ENCODE results near the gene MGST2.
A peak's percentile ranks its signal among the peaks of the same experiment; 100 is the strongest.
"Not testable (repeated sequence)": the region's sequence is repeated elsewhere in the genome, so short reads cannot be mapped to it uniquely, and the experiment has no call there.

MGST2 gene

DNA sequence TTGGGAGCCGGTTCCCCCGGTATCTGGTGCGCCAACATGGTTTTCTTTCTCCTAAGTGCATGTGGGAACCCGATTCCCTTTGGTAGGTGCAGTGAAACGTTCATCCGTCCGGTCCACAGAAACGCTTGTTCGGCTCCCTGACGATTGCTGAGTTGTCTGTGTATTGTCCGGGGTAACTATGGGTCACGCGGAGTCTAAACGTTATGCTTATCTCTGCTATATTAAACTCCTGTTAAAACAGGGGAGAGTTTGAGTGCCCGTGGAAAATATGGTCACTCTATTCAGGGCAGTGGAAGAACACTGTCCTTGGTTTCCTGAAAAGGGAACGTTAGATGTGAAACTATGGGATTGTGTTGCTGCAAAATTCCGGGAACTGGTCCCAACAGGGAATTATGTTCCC, 32.4 kb upstream of the MGST2 start:
- TF ChIP-seq, protein P1, sequence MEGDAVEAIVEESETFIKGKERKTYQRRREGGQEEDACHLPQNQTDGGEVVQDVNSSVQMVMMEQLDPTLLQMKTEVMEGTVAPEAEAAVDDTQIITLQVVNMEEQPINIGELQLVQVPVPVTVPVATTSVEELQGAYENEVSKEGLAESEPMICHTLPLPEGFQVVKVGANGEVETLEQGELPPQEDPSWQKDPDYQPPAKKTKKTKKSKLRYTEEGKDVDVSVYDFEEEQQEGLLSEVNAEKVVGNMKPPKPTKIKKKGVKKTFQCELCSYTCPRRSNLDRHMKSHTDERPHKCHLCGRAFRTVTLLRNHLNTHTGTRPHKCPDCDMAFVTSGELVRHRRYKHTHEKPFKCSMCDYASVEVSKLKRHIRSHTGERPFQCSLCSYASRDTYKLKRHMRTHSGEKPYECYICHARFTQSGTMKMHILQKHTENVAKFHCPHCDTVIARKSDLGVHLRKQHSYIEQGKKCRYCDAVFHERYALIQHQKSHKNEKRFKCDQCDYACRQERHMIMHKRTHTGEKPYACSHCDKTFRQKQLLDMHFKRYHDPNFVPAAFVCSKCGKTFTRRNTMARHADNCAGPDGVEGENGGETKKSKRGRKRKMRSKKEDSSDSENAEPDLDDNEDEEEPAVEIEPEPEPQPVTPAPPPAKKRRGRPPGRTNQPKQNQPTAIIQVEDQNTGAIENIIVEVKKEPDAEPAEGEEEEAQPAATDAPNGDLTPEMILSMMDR (IDR thresholded peaks at IDR 0.05; ENCODE audit: extremely low read depth, insufficient read depth, missing control alignments): no peak
- DNase-seq (ENCODE audit: low spot score): no peak
- in situ Hi-C loops (cut with MboI; ENCODE audit: low pct_unique_long_range_greater_than_20kb, low sequenced_read_pairs, unreplicated experiment): no loop called here

- TF ChIP-seq, protein P1 (IDR thresholded peaks at IDR 0.05; ENCODE audit: extremely low read depth, insufficient read depth, missing control alignments): peak; percentile 31
- DNase-seq (ENCODE audit: low spot score): no peak
- in situ Hi-C loops (cut with MboI; ENCODE audit: low pct_unique_long_range_greater_than_20kb, low sequenced_read_pairs, unreplicated experiment): no loop called here
These were observed 32.0 kb upstream of the MGST2 start for GRCh38 chr4:139633661-139634060.

GRCh38 chr4:139635966-139636365, 29.7 kb upstream of the MGST2 start:
- DNase-seq (ENCODE audit: low spot score): no peak
- in situ Hi-C loops (cut with MboI; ENCODE audit: low pct_unique_long_range_greater_than_20kb, low sequenced_read_pairs, unreplicated experiment): no loop called here
- TF ChIP-seq, protein P1 (IDR thresholded peaks at IDR 0.05; ENCODE audit: extremely low read depth, insufficient read depth, missing control alignments): no peak

DNA sequence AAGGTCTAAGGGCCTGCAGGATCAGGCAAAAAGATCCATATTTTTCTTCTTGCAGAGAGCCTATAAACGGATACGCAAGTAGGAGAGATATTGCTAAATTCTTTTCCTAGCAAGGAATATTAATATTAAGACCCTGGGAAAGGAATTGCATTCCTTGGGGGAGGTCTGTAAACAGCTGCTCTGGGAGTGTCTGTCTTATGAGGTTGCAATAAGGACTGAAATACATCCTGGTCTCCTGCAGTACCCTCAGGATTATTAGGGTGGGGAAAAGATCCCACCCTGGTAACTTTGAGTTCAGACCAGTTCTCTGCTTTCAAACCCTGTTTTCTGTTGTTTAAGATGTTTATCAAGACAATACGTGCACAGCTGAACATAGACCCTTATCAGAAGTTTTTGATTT, 27.3 kb upstream of the MGST2 start:
- in situ Hi-C loops (cut with MboI; ENCODE audit: low pct_unique_long_range_greater_than_20kb, low sequenced_read_pairs, unreplicated experiment); DNase-seq (ENCODE audit: low spot score): not testable (repeated sequence)

GRCh38 chr4:139639654-139640053, 26.0 kb upstream of the MGST2 start:
- TF ChIP-seq, protein P1 (IDR thresholded peaks at IDR 0.05; ENCODE audit: extremely low read depth, insufficient read depth, missing control alignments): no peak
- DNase-seq (ENCODE audit: low spot score): no peak
- in situ Hi-C loops (cut with MboI; ENCODE audit: low pct_unique_long_range_greater_than_20kb, low sequenced_read_pairs, unreplicated experiment): no loop called here

- TF ChIP-seq, protein P1 (IDR thresholded peaks at IDR 0.05; ENCODE audit: extremely low read depth, insufficient read depth, missing control alignments): no peak
These were observed 24.4 kb upstream of the MGST2 start for GRCh38 chr4:139641218-139641617.

GRCh38 chr4:139642364-139642763, 23.3 kb upstream of the MGST2 start:
- DNase-seq (ENCODE audit: low spot score): no peak
- in situ Hi-C loops (cut with MboI; ENCODE audit: low pct_unique_long_range_greater_than_20kb, low sequenced_read_pairs, unreplicated experiment): no loop called here

More at GRCh38 chr4:139641218-139641617, 24.4 kb upstream of the MGST2 start:
- no peak for DNase-seq (ENCODE audit: low spot score)
- in situ Hi-C loops (cut with MboI; ENCODE audit: low pct_unique_long_range_greater_than_20kb, low sequenced_read_pairs, unreplicated experiment): no loop called here

More at GRCh38 chr4:139642364-139642763, 23.3 kb upstream of the MGST2 start:
- TF ChIP-seq, protein P1 (IDR thresholded peaks at IDR 0.05; ENCODE audit: extremely low read depth, insufficient read depth, missing control alignments): no peak
